CD4-positive, CD25-positive, alpha-beta regulatory T cell (primary cell): ENCODE measurements around the gene UBASH3B. TPM values are rescaled to one million over a fixed set of nuclear protein-coding genes. Genes with fewer than 3 reads are reported as not detected.

Experiments used
- ATAC-seq, 2 donors: fragments of 150-1000 bp; cut with Tn5 transposase; one replicate each; pipeline ENCODE4 v1.10.0; 2021; ENCODE audit warnings: low read depth in 2 of 2, moderate number of reproducible peaks in 2 of 2, moderate library complexity in 1 of 2
- DNase-seq, 3 donors: peaks; one replicate each; pipeline versions ENCODE4 v3.0.0 to v3.0.0-alpha.2; 2012 to 2022; ENCODE audit warnings: mixed read lengths in 1 of 3
- H3K27ac ChIP-seq: one replicate; pipeline ENCODE4 v1.7.0; 2013; ENCODE audit warnings: mild to moderate bottlenecking, low read length; ENCODE audit not compliant: insufficient read depth, poor library complexity, severe bottlenecking
- H3K27me3 ChIP-seq: one replicate; pipeline ENCODE4 v1.7.0; 2013; ENCODE audit warnings: low read length; ENCODE audit not compliant: control insufficient read depth, insufficient read depth
- H3K36me3 ChIP-seq: one replicate; pipeline ENCODE4 v1.7.0; 2013; ENCODE audit warnings: mild to moderate bottlenecking, low read length, moderate library complexity; ENCODE audit not compliant: control insufficient read depth, insufficient read depth
- H3K4me1 ChIP-seq: 2 replicates; pipeline ENCODE4 v1.7.0; 2013; ENCODE audit warnings: mild to moderate bottlenecking, low read length; ENCODE audit not compliant: insufficient read depth, control insufficient read depth, poor library complexity, severe bottlenecking
- H3K4me3 ChIP-seq: one replicate; pipeline ENCODE4 v1.7.0; 2013; ENCODE audit warnings: low read depth, mild to moderate bottlenecking, low read length, moderate library complexity
- H3K9me3 ChIP-seq, 2 experiments: 1 replicate in 1 of 2; 2 replicates in 1 of 2; pipeline ENCODE4 v1.7.0; 2013; ENCODE audit warnings: low read length in 2 of 2, mild to moderate bottlenecking in 1 of 2, moderate library complexity in 1 of 2; ENCODE audit not compliant: control insufficient read depth in 2 of 2
- H3K27ac Mint-ChIP-seq, 3 donors: one replicate each; pipeline ENCODE4 v1.8.0; 2020 to 2022; ENCODE audit warnings: mild to moderate bottlenecking in 3 of 3, mixed read lengths in 3 of 3, moderate library complexity in 2 of 3
- H3K27me3 Mint-ChIP-seq: one replicate; pipeline ENCODE4 v1.8.0; 2022; ENCODE audit warnings: mild to moderate bottlenecking, mixed read lengths
- H3K36me3 Mint-ChIP-seq: one replicate; pipeline ENCODE4 v1.8.0; 2020; ENCODE audit warnings: mixed read lengths
- H3K4me1 Mint-ChIP-seq, 4 donors: one replicate each; pipeline ENCODE4 v1.8.0; 2020 to 2022; ENCODE audit warnings: mixed read lengths in 4 of 4, mild to moderate bottlenecking in 1 of 4
- H3K4me3 Mint-ChIP-seq, 4 donors: one replicate each; pipeline ENCODE4 v1.8.0; 2020 to 2022; ENCODE audit warnings: mild to moderate bottlenecking in 4 of 4, mixed read lengths in 4 of 4, moderate library complexity in 3 of 4
- H3K9me3 Mint-ChIP-seq, 7 donors: one replicate each; pipeline ENCODE4 v1.8.0; 2020 to 2022; ENCODE audit warnings: mixed read lengths in 7 of 7, mild to moderate bottlenecking in 3 of 7, moderate library complexity in 2 of 7
- polyA plus RNA-seq, 4 donors: library from polyadenylated mRNA; unstranded; fragments of 300-500 nt; fragmentation: Illumina TruSeq; gene quantifications; one replicate each; pipeline ENCODE4 v1.2.3, GENCODE V29; 2021
- total RNA-seq: library from RNA; stranded (reverse); gene quantifications from one replicate; pipeline ENCODE4 v1.2.3, GENCODE V29; 2022

Gene UBASH3B
- total and polyA plus RNA-seq, 5 donors from 2014 or later: 14.2 to 57.6 (median 19.1) TPM

DNA sequence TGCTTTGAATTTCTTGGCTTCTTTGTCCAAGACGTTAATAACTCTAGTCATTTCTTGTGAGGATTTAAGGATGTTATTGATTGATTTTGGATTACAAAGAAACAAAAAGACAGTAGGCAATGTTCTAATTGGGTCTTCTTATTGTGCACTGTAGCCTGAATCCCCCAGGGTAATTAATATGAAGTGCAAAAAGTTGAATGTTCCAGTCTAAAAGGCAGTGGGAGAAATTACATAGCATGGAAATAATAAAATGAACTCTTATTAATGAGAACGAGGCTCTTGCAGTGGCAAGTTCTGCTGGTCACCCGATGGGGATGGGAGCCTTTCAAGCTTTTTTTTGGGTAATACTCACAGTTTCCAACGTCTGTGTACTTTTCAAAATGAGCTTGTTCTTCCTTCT lies 45.6 kb downstream of the UBASH3B start:
- DNase-seq: no peak
- Histone ChIP-seq H3K4me1 (peaks cover 56% of the 10 kb centered on the region), H3K27ac (no peak overlapping the region), H3K36me3 (no peaks in the 10 kb centered on the region), H3K9me3 (no peaks in the 10 kb centered on the region), H3K4me3 (peak overlapping the region; percentile 28), H3K27me3 (no peaks in the 10 kb centered on the region)
- H3K4me1 Mint-ChIP-seq: peaks cover 56 to 89% (median 73%) of the 10 kb centered on the region in 4 donors
- H3K27me3 Mint-ChIP-seq: no peaks in the 10 kb centered on the region
- H3K27ac Mint-ChIP-seq: peak overlapping the region in 2 of 3 donors; percentile 82 to 88
- H3K36me3 Mint-ChIP-seq: peaks cover 29% of the 10 kb centered on the region
- peaks cover 0 to 4% (median 0%) of the 10 kb centered on the region in 7 donors for H3K9me3 Mint-ChIP-seq
- no peak for ATAC-seq
- H3K4me3 Mint-ChIP-seq: peak overlapping the region; percentile 34 to 82 (median 60)

DNA sequence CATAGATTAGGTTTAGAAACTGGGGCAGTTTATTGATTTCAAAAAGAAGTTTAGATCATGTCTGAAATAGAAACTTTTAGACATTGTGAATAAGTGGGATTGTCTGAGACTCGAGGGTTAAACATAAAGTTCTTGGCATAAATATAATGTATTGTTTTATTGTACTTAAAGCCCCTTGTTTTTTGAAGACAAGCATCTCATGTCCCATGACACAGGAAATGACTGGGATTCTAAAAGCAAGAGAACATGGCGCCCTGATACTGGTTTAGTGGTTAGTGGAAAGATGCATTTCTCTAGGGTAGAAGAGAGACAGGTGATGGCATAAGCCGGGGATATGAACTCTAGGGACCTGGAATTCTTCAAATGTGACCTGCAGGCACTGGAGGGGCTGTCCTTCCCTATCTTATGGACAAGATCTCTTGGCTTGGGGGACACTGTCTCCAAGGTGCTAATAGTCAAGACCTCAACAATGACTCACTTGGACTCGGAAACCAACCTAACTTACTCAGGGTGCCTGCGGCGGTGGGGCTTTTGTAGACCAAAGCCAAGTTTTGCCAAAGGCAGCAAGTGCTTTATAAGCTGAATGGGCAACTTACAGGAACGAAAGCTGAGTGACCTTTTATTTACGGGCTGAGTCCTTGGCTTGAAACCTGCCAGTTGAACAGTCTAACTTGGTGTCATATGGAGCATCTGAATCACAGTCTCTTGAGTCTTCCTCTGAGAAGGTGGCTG lies 48.2 kb downstream of the UBASH3B start:
- Histone ChIP-seq H3K9me3 (no peaks in the 10 kb centered on the region), H3K4me1 (peaks cover 32% of the 10 kb centered on the region), H3K27ac (peak overlapping the region; percentile 30), H3K36me3 (no peaks in the 10 kb centered on the region), H3K27me3 (no peaks in the 10 kb centered on the region), H3K4me3 (peak overlapping the region; percentile 45)
- H3K27ac Mint-ChIP-seq: peak overlapping the region; percentile 27 to 95 (median 86)
- peak overlapping the region; percentile 52 to 84 (median 74) for H3K4me3 Mint-ChIP-seq
- peaks cover 47 to 80% (median 61%) of the 10 kb centered on the region in 4 donors for H3K4me1 Mint-ChIP-seq
- DNase-seq (peak in 1 of 3 donors; percentile 47), ATAC-seq (peak; percentile 49 to 72)
- peaks cover 39% of the 10 kb centered on the region for H3K36me3 Mint-ChIP-seq
- H3K9me3 Mint-ChIP-seq: peaks cover 0 to 4% (median 0%) of the 10 kb centered on the region in 7 donors
- no peaks in the 10 kb centered on the region for H3K27me3 Mint-ChIP-seq

GRCh38 chr11:122705396-122705795 lies 49.9 kb downstream of the UBASH3B start:
- H3K36me3 ChIP-seq: no peaks in the 10 kb centered on the region
- ATAC-seq (no peak), DNase-seq (no peak)
- Mint-ChIP-seq H3K27ac (peak overlapping the region in 2 of 3 donors; percentile 65 to 91), H3K9me3 (peaks cover 0 to 4% (median 0%) of the 10 kb centered on the region in 7 donors), H3K36me3 (peaks cover 45% of the 10 kb centered on the region), H3K27me3 (no peaks in the 10 kb centered on the region), H3K4me1 (peaks cover 44 to 77% (median 59%) of the 10 kb centered on the region in 4 donors), H3K4me3 (no peak overlapping the region)
- peaks cover 24% of the 10 kb centered on the region for H3K4me1 ChIP-seq
- H3K4me3 ChIP-seq: no peak overlapping the region
- no peaks in the 10 kb centered on the region for H3K27me3 ChIP-seq
- H3K9me3 ChIP-seq: no peaks in the 10 kb centered on the region
- no peak overlapping the region for H3K27ac ChIP-seq

GRCh38 chr11:122706291-122707088 lies 51.0 kb downstream of the UBASH3B start:
- DNase-seq (no peak), ATAC-seq (no peak)
- H3K36me3 ChIP-seq: no peaks in the 10 kb centered on the region
- no peak overlapping the region for H3K4me3 ChIP-seq
- Mint-ChIP-seq H3K36me3 (peaks cover 45% of the 10 kb centered on the region), H3K9me3 (peaks cover 0 to 4% (median 0%) of the 10 kb centered on the region in 7 donors), H3K4me1 (peaks cover 38 to 70% (median 51%) of the 10 kb centered on the region in 4 donors), H3K27ac (peak overlapping the region in 2 of 3 donors; percentile 5 to 29), H3K27me3 (no peaks in the 10 kb centered on the region), H3K4me3 (peak overlapping the region in 1 of 4 donors; percentile 17)
- H3K27ac ChIP-seq: no peak overlapping the region
- no peaks in the 10 kb centered on the region for H3K27me3 ChIP-seq
- peaks cover 13% of the 10 kb centered on the region for H3K4me1 ChIP-seq
- H3K9me3 ChIP-seq: no peaks in the 10 kb centered on the region

DNA sequence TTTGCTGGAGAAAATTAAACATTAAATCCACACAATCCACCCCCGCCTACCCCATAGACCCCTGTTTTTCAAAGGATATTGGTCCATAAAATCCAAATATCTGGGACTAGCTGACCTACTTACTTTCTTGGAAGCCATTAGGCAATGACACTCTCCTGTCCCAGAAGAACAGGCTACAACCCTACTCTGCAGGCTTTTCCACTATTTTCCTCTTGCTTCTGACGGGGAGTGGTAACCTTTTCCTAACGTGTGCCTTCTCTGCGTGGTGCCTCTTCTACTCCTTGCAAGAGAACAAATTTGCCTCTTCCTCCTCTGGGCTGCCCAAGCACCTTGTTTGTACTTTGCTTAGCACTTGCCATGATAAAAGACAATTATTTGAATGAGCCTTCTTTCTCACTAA lies 51.6 kb downstream of the UBASH3B start:
- Histone ChIP-seq H3K27me3 (no peaks in the 10 kb centered on the region), H3K36me3 (no peaks in the 10 kb centered on the region), H3K9me3 (no peaks in the 10 kb centered on the region), H3K4me3 (no peak overlapping the region), H3K4me1 (peaks cover 10% of the 10 kb centered on the region), H3K27ac (no peak overlapping the region)
- peaks cover 0 to 4% (median 0%) of the 10 kb centered on the region in 7 donors for H3K9me3 Mint-ChIP-seq
- H3K4me3 Mint-ChIP-seq: no peak overlapping the region
- H3K36me3 Mint-ChIP-seq: peaks cover 43% of the 10 kb centered on the region
- H3K27me3 Mint-ChIP-seq: no peaks in the 10 kb centered on the region
- peaks cover 31 to 70% (median 51%) of the 10 kb centered on the region in 4 donors for H3K4me1 Mint-ChIP-seq
- DNase-seq: no peak
- ATAC-seq: no peak
- no peak overlapping the region for H3K27ac Mint-ChIP-seq

DNA sequence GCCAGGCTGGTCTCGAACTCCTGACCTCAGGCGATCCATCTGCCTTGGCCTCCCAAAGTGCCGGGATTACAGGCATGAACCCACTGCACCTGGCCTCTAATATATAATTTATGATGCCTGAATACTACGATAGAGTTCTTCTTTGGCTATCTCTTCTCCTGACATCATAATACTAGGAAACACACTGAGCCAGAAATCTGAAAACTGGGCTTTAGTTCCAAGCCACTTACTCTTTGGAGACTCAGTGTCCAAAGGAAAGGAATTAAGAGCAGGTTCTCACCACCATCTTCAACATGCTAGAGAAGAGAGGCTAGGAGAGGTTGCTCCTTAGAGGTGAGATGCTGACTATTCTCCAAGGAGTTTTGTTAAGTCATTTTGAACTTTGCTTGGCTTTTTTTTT lies 52.4 kb downstream of the UBASH3B start:
- peaks cover 37% of the 10 kb centered on the region for H3K36me3 Mint-ChIP-seq
- Histone ChIP-seq H3K27me3 (no peaks in the 10 kb centered on the region), H3K9me3 (no peaks in the 10 kb centered on the region), H3K4me1 (peaks cover 10% of the 10 kb centered on the region), H3K4me3 (no peak overlapping the region), H3K36me3 (no peaks in the 10 kb centered on the region), H3K27ac (no peak overlapping the region)
- ATAC-seq (no peak), DNase-seq (no peak)
- no peaks in the 10 kb centered on the region for H3K27me3 Mint-ChIP-seq
- H3K4me3 Mint-ChIP-seq: no peak overlapping the region
- H3K27ac Mint-ChIP-seq: no peak overlapping the region
- H3K9me3 Mint-ChIP-seq: peaks cover 0 to 4% (median 0%) of the 10 kb centered on the region in 7 donors
- peaks cover 30 to 71% (median 49%) of the 10 kb centered on the region in 4 donors for H3K4me1 Mint-ChIP-seq

- no peaks in the 10 kb centered on the region for H3K27me3 ChIP-seq
- H3K4me1 Mint-ChIP-seq: peaks cover 21 to 70% (median 43%) of the 10 kb centered on the region in 4 donors
- H3K9me3 ChIP-seq: no peaks in the 10 kb centered on the region
- DNase-seq (no peak), ATAC-seq (no peak)
- H3K27ac Mint-ChIP-seq: peak overlapping the region in 2 of 3 donors; percentile 26 to 87
- peaks cover 0 to under 1% (median 0%) of the 10 kb centered on the region in 7 donors for H3K9me3 Mint-ChIP-seq
- peak overlapping the region in 1 of 4 donors; percentile 44 for H3K4me3 Mint-ChIP-seq
- no peak overlapping the region for H3K4me3 ChIP-seq
- no peak overlapping the region for H3K27ac ChIP-seq
- H3K36me3 ChIP-seq: peaks cover 3% of the 10 kb centered on the region
- no peaks in the 10 kb centered on the region for H3K27me3 Mint-ChIP-seq
- H3K4me1 ChIP-seq: peaks cover 2% of the 10 kb centered on the region
- peaks cover 27% of the 10 kb centered on the region for H3K36me3 Mint-ChIP-seq
Measured at GRCh38 chr11:122709039-122709760, 53.7 kb downstream of the UBASH3B start.
